IPS-18c (cell line): ENCODE results near the gene ACSS1.

ENCODE experiments used
- H3K4me3 ChIP-seq: 2 replicates; pipeline ENCODE4 v1.7.0; 2013; ENCODE audit warnings: low read depth, mild to moderate bottlenecking, low read length, moderate library complexity; ENCODE audit not compliant: insufficient read depth
- H3K9me3 ChIP-seq: one replicate; pipeline ENCODE4 v1.6.1; 2013; ENCODE audit warnings: mild to moderate bottlenecking, low read length, moderate library complexity; ENCODE audit not compliant: control insufficient read depth, insufficient read depth

ACSS1 gene

DNA sequence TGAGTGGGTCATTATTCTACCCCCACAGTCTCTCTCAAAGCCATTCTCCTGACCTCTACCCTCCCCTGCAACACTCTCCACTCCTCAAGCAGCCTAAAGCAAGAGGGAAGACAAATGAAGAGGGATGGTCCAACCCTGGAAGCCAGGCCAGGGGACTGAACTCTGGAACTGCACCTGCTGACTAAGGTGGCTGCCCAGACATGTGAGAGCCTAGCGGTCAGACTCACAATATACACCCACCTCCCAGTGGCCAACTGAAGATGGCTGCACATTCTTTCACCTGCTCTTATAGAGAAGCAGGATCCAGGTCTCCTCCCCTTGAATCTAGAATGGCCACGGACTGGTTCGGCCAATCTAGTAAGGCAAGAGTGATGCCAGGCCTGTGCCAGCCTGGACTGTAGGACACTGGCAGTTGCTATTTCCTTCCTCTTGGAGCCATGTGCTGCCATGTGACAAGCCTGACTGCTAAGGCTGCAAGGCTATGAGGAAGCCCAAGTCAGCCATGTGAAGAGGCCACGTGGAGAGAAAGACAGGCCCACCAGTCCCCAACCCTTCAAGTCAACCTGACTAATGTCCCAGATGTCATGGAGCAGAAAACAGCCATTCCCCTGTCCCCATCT lies 31.8 kb downstream of the ACSS1 start:
- Histone ChIP-seq H3K9me3 (no peaks in the 10 kb centered on the region), H3K4me3 (no peak overlapping the region)

DNA sequence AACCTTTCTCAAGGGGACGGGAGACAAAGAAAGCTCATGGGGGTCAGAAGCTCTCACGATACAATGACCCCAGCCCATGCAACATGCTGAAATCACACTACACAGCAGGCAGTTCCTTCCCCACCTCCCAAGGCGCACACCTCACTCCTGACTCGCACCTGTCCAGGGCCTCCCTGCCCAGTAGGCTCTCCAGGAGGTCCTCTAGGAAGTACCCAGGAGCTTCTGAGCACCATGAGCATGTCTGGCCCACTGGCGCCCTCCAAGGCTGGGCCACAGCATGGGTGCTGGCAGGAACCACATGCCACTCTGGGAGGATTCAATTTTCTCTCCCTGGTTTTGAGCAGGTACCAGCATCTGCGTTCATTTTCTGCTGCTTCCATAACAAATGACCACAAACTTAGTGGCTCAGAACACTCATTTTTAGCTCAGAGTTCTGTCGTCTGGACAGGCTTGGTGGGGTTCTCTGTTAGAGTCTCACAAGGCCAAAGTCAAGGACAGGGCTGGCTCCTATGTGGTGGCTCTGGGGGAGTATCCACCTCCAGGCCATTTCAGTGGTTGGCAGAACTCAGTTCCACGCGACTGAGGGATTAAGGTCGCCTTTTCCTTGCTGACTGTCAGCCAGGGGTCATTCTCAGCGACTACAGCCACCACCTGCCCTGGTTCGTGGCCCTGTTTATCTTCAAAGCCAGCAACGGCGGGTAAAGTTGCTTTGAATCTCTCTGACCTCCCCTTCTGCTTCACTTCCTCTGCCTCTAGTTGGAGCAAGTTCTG lies 32.7 kb downstream of the ACSS1 start:
- H3K9me3 ChIP-seq = peaks cover 3% of the 10 kb centered on the region
- no peak overlapping the region for H3K4me3 ChIP-seq

DNA sequence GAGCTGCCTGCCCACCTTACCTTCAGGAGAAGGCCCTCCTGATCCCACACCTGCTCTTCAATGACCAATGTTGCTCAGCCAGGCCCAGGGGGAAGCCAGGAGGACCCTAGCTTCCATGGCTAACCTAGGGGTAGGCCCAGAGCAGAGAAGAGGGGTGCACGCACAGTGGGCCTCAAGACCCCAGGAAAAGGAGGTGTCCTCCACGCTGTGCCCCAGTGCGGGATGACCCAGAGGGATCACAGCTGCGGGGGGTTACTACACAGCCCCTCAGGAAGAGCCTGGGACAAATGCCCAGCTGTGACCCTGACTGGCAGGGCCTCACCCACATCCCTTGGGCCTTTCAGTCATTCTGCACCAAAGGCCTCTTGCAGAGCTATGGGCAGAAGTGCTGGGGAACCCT lies 33.8 kb downstream of the ACSS1 start:
- H3K9me3 ChIP-seq = peaks cover 3% of the 10 kb centered on the region
- H3K4me3 ChIP-seq = no peak overlapping the region

DNA sequence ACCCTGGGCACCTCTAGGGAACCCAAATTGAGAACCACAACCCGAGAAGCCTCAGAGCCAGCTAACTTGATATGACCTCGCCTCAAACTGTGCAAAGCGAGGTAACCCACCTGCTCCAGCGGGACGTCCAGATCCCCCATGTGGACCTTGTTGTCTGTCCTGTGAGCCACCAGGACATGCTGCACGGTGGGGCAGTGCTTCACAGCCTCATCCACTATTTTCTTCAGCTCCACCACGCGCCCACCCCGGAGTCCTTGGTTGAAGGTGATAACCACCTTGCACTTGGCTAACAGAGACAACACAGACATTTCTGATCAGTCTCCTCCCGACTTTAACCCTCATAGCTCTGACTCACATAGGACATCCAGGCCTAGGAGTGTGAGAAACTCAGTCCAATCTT lies 34.6 kb downstream of the ACSS1 start:
- Histone ChIP-seq H3K4me3 (no peak overlapping the region), H3K9me3 (peaks cover 3% of the 10 kb centered on the region)

DNA sequence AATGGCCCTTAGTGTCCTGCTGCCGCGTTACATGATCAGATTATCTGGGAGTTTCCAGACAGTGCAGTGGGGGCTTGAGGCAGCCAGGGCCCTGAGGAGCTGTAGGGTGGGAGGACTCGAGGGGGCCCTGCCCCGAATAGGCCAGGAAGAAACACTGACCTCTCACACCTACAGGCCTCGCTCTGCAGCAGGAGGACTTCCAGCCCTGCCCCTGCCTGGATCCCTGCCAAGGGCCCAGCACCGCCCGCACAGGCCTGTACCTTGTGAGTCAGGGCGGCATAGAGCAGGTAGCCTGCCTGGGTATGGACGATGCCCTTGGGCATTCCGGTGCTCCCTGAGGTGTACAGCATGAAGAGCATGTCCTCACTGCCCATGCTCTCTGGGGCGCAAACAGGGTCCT lies 35.3 kb downstream of the ACSS1 start:
- peaks cover 6% of the 10 kb centered on the region for H3K9me3 ChIP-seq
- no peak overlapping the region for H3K4me3 ChIP-seq

DNA sequence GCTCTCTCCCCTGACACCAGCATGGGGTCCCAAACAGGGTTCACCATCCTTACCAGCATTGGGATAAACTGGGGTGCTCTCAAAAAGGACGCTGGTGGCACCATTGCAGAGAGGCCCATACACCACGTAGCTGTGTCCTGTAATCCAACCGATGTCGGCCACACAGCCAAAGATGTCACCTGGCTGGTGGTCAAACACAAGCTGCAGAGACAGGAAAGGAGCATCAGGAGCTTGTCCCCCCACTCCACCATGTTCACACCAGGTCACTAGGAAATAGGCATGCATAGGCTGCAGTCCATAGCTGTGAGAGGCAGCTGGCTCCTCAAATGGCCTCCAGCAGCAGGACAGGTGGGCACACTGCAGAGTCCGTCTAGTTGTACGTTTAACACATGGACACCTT lies 36.6 kb downstream of the ACSS1 start:
- peaks cover 6% of the 10 kb centered on the region for H3K9me3 ChIP-seq
- no peak overlapping the region for H3K4me3 ChIP-seq

DNA sequence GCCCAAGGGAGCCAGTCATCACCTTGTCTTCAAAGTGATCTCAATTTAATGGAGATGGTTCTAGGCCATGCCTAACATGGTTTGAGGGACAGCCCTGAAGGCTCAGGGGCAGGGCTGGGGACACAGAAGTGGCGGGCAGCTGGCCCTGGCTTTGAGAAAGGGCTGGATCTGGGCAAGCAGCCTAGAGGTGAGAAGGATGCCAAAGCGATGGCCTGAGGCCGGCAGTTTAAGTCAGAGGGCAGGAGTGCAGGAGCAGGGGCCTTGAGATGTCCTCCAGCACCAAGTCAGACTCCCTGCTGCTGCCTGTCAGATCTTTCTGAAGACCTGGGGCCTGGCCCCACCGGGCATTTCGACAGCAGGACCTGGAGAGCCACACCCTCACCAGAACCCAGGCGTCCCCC lies 37.0 kb downstream of the ACSS1 start:
- Histone ChIP-seq H3K4me3 (no peak overlapping the region), H3K9me3 (peaks cover 6% of the 10 kb centered on the region)

DNA sequence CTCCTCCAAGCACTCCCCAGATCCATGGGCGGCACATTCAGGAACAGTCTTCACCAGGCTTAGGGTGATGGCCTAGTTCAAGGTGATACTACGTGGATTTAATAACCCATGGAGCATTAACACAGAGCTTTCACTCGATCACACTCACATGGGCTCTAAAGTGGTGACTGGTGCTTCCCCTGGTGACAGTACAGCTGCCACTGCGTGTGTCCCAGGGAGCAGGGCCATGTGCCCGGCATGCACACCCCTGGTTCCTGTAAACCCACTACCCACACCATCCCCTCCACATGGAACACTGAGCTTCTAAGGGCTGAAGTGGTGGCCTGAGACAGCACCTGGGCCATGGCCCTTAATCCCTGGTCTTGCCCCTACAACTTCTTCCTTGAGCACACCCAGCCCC lies 37.6 kb downstream of the ACSS1 start:
- H3K9me3 ChIP-seq = peaks cover 6% of the 10 kb centered on the region
- H3K4me3 ChIP-seq = no peak overlapping the region

DNA sequence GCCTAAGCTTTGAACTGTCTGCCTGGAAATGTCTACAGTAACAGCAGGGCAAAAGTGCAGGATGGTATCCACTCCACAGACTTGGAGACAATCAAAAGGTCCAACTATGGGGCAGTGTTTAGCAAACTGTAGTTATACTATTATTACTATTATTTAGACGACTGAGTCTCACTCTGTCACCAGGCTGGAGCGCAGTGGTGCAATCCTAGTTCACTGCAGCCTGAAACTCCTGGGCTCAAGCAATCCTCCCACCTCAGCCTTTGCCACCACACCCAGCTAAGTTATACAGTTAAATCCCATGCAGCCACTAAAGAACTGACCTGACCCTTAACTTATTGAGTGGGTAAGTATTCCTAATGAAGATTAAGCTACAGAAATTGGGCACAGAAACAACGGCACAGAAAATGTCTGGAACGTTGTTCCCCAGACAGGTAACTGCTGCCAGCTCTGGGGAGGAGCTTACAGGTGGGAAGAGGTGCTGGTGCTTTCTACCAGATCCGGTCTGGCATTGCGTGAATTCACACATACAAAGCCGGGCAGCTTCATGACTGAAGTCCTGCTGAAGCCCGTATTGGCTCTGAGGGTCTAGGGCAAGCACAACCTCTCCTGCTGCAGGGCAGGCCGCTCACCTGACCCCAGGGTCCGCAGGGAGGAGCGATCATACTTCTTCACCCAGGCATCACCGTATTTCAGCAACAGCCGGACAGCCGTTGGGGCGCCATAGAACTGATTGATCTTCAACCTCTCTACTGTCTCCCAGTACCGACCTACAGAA lies 38.4 kb downstream of the ACSS1 start:
- no peak overlapping the region for H3K4me3 ChIP-seq
- H3K9me3 ChIP-seq = peaks cover 6% of the 10 kb centered on the region

DNA sequence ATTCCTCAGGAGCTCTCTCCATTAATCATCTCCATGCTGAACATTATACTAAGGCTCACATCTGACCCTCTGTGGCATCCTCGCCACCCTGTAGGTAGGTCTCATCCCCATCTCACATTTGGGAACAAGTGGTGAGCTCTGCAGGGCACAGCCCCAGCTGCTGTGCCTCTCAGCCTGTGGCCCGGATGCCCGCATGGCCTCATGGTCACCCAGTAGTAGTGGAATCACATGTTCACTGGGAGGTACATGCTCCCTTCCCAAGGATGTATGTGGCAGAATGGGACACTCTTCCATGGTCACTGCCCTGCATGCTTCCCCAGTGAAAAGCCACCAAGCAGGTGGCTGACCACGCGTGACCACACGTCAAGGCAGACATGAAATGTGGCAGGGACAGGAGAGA lies 39.1 kb downstream of the ACSS1 start:
- H3K9me3 ChIP-seq = peaks cover 6% of the 10 kb centered on the region
- no peak overlapping the region for H3K4me3 ChIP-seq

DNA sequence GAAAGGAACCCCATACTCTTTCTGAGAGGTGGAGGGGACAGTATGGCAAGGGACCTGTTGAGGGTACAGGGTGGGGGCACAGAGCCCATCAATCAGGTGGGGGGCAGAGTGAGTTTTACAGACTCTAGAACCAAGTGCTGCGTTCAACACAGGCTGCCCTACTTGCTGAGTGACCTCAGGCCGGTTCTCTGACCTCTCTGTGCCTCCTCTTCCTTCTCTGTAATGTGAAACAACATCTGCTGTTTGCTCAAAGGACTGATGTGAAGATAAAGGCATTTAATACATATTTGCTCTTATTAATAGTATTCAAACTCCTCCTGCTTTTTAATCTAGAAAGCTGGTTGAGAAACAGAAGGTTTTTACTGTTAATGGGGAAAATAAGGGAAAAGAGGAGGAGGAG lies 39.5 kb downstream of the ACSS1 start:
- H3K4me3 ChIP-seq = no peak overlapping the region
- H3K9me3 ChIP-seq = peaks cover 9% of the 10 kb centered on the region

DNA sequence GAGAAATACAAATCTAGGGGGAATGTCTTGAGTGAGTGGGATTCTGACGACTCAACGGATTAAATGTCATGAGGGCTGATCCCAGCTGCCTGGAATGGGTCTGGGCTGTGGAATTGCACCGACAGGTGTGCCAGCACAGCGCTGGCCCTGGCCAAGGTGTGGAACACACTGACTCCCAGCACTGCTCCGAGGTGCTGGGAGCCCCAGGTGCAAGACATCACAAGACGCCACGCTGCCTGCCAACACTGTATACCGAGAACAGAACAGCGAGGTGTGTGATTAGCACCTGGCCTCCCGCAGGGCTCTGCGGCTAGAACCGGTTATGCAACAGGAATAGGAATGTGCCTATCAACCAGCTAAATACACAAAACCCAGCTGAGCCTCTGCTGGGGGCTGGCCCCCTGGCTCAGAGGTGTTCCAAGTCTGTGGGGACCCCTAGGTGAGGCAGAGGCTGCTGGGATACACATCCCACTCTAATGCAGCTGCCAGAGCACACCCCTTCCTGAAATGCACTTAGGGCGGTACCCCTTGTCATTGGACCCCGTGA lies 40.6 kb downstream of the ACSS1 start:
- H3K9me3 ChIP-seq = peaks cover 9% of the 10 kb centered on the region

DNA sequence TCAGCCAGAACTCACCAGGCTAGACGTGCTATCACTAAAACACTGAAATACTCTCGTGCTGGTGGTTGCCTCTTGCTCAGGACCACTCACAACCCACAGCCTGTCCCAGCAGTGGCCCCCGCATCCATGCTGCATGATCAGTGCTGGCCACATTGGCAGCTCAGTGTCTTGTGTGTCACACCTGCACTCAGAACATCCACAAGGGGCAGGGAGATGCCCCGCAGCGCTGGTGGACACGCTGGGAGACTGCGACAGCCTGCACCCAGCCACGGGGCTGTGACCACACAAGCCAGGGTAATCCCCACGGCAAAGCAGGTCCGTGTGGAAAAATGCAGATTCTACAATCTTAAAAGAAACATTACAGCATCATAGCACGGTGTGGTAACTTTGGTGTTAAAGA lies 41.5 kb downstream of the ACSS1 start:
- Histone ChIP-seq H3K9me3 (peaks cover 9% of the 10 kb centered on the region), H3K4me3 (no peak overlapping the region)

More for the DNA sequence above, 40.6 kb downstream of the ACSS1 start:
- no peak overlapping the region for H3K4me3 ChIP-seq

DNA sequence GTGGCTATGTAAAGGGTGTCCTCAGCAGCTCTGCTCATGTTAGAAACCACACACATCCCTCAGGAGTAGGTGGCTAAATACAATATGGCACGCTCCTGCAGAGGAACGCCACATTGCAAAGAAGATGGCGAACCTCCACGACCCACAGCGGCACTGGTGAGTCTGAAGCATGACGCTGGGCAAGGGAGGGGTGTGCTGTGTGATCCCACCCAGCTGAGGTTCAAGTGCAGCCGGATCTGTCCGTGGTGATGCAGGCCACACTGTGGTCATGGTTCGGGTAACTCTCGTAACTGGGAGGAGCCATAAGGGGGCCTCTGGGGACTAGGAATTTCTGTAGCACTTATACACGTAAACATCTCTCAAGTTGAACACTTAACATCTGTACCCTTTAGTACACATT lies 42.0 kb downstream of the ACSS1 start:
- no peak overlapping the region for H3K4me3 ChIP-seq
- peaks cover 9% of the 10 kb centered on the region for H3K9me3 ChIP-seq

DNA sequence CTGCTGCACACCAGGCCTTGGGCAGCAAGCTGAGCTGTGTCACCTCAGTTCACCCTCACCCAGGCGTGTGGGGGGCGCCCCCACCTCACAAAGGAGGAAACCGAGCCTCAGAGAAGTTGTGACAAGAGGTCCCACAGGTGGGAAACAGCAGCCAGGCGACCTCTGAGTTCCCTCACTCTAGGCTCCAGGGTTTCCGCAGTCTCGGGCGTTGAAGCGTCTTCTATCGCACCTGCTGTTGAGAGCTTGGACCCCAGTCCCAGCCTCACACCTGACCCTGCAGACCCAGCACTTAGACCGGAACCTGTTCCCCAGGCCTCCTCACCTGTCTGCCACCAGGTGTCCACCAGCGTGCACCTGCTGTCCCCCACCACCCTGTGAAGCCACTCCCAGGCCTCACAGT lies 43.1 kb downstream of the ACSS1 start:
- H3K9me3 ChIP-seq = peaks cover 6% of the 10 kb centered on the region
- H3K4me3 ChIP-seq = no peak overlapping the region

DNA sequence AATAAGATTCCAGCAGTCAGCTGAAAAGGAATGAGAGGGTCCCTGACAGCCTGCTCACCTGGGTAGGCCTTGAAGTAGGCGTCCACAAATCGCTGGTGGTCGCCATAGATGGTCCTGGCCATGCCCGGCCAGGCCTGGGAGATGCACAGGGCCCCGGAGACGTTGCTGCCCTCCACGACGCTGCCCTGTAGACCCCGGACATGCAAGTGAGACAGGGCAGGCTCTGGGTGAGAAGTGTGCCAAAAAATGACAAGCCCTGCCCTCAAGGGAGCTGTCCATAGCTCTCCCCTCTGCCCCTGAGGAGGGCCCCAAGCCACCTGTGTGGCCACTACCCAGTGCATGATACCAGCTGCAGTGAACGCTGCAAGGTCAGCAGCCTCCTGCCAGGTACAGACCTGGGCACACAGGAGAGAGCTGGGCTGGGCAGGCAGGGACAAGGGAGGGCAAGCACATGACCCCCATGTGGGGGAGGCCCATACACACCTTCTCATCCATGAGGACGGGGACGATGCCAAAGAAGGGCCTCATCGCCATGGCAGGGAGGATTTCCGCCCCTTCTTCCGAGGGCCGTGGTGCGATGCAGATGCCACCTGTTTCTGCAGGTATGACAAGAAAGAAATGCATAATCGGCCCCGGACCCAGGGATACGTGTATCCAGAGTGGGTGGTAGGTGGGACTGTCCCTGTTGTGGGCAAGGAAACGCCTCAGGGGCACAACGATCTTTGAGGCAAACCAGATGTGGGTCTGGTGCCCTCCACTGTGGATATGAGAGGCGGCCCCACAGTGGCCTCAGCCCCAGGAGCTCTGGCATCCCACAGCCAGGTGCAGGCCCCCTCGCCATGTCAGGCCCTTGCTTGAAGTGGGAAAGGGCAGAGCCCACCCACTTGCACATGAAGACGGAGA lies 44.2 kb downstream of the ACSS1 start:
- peaks cover 6% of the 10 kb centered on the region for H3K9me3 ChIP-seq
- H3K4me3 ChIP-seq = no peak overlapping the region

DNA sequence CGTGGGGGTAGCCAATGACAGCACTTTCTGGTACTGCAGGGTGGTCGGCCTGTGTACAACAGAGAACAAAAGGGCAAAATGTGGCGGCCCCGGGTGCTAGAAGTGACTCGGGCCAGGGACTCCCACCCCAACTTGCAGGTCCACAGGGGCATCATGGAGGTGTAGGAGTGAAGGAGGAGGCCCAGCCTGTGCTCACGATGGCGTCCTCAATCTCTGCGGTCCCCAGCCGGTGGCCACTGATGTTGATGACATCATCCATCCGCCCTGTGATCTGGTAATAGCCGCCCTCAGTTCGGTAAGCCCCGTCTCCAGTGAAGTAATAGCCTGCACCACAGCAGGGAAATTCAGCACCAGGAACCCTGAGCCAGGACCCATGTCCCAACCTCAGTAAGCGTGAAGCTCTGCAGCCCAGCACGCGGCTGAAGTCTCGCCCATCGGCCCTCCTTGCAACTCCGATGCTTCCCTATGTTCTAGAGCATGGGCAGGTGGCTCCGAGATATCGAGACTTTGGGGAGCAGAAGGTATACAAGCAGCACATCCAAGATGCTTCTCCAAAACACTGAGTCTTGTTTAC lies 45.2 kb downstream of the ACSS1 start:
- H3K4me3 ChIP-seq = no peak overlapping the region
- H3K9me3 ChIP-seq = peaks cover 4% of the 10 kb centered on the region
